HEK293 (cell line): ENCODE data around the gene TAF5L.

Experiments used
- CTCF ChIA-PET: fragments of 350-600 bp; formaldehyde crosslinking; extraction: SDS; loops from one replicate; lab custom pipeline; 2021; ENCODE audit warnings: antibody characterized with exemption; lab: Yijun Ruan, JAX
- POLR2A ChIA-PET: fragments of 300-600 bp; formaldehyde crosslinking; extraction: SDS; loops from one replicate; lab custom pipeline; 2020; ENCODE audit warnings: antibody characterized with exemption, inconsistent platforms; lab: Yijun Ruan, JAX
- H3K27ac ChIP-seq: fragments of 200-500 bp; sonication (Bioruptor generic); 2 replicates; pipeline ENCODE4 v1.5.1; 2014; ENCODE audit warnings: low read depth, low read length, control low read depth, inconsistent platforms; ENCODE audit errors: extremely low read depth
- H3K36me3 ChIP-seq, 2 experiments: fragments of 200-500 bp in 1 of 2; sonication (Bioruptor generic) in 1 of 2; 1 replicate in 1 of 2; 2 replicates in 1 of 2; pipeline ENCODE4 v1.5.1; 2014 to 2017; ENCODE audit warnings: inconsistent platforms in 2 of 2, low read length in 2 of 2; ENCODE audit not compliant: control insufficient read depth in 2 of 2, insufficient read depth in 1 of 2
- H3K4me1 ChIP-seq: fragments of 200-500 bp; sonication (Bioruptor generic); 2 replicates; pipeline ENCODE4 v1.5.1; 2014; ENCODE audit warnings: mild to moderate bottlenecking, low read length, inconsistent platforms; ENCODE audit not compliant: control insufficient read depth, insufficient read depth
- H3K4me3 ChIP-seq: 2 replicates; pipeline ENCODE4 v1.5.1; 2011; ENCODE audit warnings: low read depth, mild to moderate bottlenecking, control low read depth, low read length, moderate library complexity
- H3K9me3 ChIP-seq: fragments of 200-500 bp; sonication (Bioruptor generic); 2 replicates; pipeline ENCODE4 v1.5.1; 2014; ENCODE audit warnings: low read depth, low read length, inconsistent platforms; ENCODE audit not compliant: control insufficient read depth, insufficient read depth
- KLF1 ChIP-seq: fragments of 450-650 bp; formaldehyde crosslinking; IDR thresholded peaks from 2 replicates; pipeline ENCODE4 v1.5.1; 2016; ENCODE audit warnings: missing biosample characterization, missing genetic modification characterization
- SCRT1 ChIP-seq: fragments of 450-650 bp; formaldehyde crosslinking; IDR thresholded peaks from 2 replicates; pipeline ENCODE4 v1.5.1; 2016; ENCODE audit warnings: missing biosample characterization, missing genetic modification characterization, borderline replicate concordance
- TCF7L2 ChIP-seq: IDR thresholded peaks from 2 replicates; pipeline ENCODE4 v1.6.1; 2011; ENCODE audit warnings: low read depth, mild to moderate bottlenecking, inconsistent platforms, low read length, moderate library complexity, borderline replicate concordance
- ZNF184 ChIP-seq: fragments of 450-650 bp; IDR thresholded peaks from 2 replicates; pipeline ENCODE4 v1.5.1; 2018; ENCODE audit warnings: missing biosample characterization, mild to moderate bottlenecking, missing genetic modification characterization
- ZNF2 ChIP-seq: fragments of 450-650 bp; formaldehyde crosslinking; IDR thresholded peaks from 2 replicates; pipeline ENCODE4 v1.5.1; 2016; ENCODE audit warnings: missing biosample characterization, missing genetic modification characterization
- ZNF274 ChIP-seq, 2 experiments: fragments of 200-500 bp in 1 of 2; fragments of 450-650 bp in 1 of 2; sonication (Bioruptor generic) in 1 of 2; formaldehyde crosslinking in 1 of 2; IDR thresholded peaks; 2 replicates each; pipeline versions ENCODE4 v1.5.1 to v1.6.1; 2014 to 2016; ENCODE audit warnings: borderline replicate concordance in 1 of 2, inconsistent platforms in 1 of 2, low read length in 1 of 2, missing biosample characterization in 1 of 2, missing genetic modification characterization in 1 of 2
- ZNF341 ChIP-seq: fragments of 450-650 bp; formaldehyde crosslinking; IDR thresholded peaks from 2 replicates; pipeline ENCODE4; 2016; ENCODE audit warnings: low read depth, missing biosample characterization, missing genetic modification characterization
- ZNF530 ChIP-seq: fragments of 450-650 bp; formaldehyde crosslinking; IDR thresholded peaks from 2 replicates; pipeline ENCODE4 v1.5.1; 2016; ENCODE audit warnings: low read depth, missing biosample characterization, missing genetic modification characterization
- ZNF585B ChIP-seq: fragments of 450-650 bp; formaldehyde crosslinking; IDR thresholded peaks from 2 replicates; pipeline ENCODE4 v1.5.1; 2016; ENCODE audit warnings: missing biosample characterization, missing genetic modification characterization
- ZNF600 ChIP-seq: fragments of 450-650 bp; formaldehyde crosslinking; IDR thresholded peaks from 2 replicates; pipeline ENCODE4 v1.5.1; 2016; ENCODE audit warnings: missing biosample characterization, missing genetic modification characterization
- ZNF621 ChIP-seq: fragments of 450-650 bp; formaldehyde crosslinking; IDR thresholded peaks from 2 replicates; pipeline ENCODE4 v1.5.1; 2017; ENCODE audit warnings: missing biosample characterization, missing genetic modification characterization
- ZNF670 ChIP-seq: fragments of 450-650 bp; formaldehyde crosslinking; IDR thresholded peaks from 2 replicates; pipeline ENCODE4 v1.5.1; 2016; ENCODE audit warnings: missing biosample characterization, missing genetic modification characterization, low read depth
- ZNF791 ChIP-seq: fragments of 450-650 bp; formaldehyde crosslinking; IDR thresholded peaks from 2 replicates; pipeline ENCODE4 v1.5.1; 2016; ENCODE audit warnings: missing biosample characterization, missing genetic modification characterization
- TF ChIP-seq, protein P1 (sequence below): fragments of 450-650 bp; formaldehyde crosslinking; conservative IDR thresholded peaks from 2 replicates; pipeline ENCODE4 v1.5.1; 2016; ENCODE audit warnings: low read depth, missing biosample characterization, missing genetic modification characterization
- TF ChIP-seq, protein P2 (sequence below): fragments of 450-650 bp; formaldehyde crosslinking; IDR thresholded peaks from 2 replicates; pipeline ENCODE4 v1.5.1; 2016; ENCODE audit warnings: missing biosample characterization, missing genetic modification characterization
- TF ChIP-seq, protein P3 (sequence below): fragments of 450-650 bp; formaldehyde crosslinking; IDR thresholded peaks from 2 replicates; pipeline ENCODE4 v1.5.1; 2016; ENCODE audit warnings: missing biosample characterization, missing genetic modification characterization, borderline replicate concordance
- TF ChIP-seq, protein P4 (sequence below): fragments of 450-650 bp; formaldehyde crosslinking; IDR thresholded peaks from 2 replicates; pipeline ENCODE4 v1.5.1; 2016; ENCODE audit warnings: missing biosample characterization, missing genetic modification characterization
- TF ChIP-seq, protein P5 (sequence below): fragments of 450-650 bp; formaldehyde crosslinking; IDR thresholded peaks from 2 replicates; pipeline ENCODE4 v1.5.1; 2016; ENCODE audit warnings: missing biosample characterization, missing genetic modification characterization, borderline replicate concordance

Gene TAF5L

DNA sequence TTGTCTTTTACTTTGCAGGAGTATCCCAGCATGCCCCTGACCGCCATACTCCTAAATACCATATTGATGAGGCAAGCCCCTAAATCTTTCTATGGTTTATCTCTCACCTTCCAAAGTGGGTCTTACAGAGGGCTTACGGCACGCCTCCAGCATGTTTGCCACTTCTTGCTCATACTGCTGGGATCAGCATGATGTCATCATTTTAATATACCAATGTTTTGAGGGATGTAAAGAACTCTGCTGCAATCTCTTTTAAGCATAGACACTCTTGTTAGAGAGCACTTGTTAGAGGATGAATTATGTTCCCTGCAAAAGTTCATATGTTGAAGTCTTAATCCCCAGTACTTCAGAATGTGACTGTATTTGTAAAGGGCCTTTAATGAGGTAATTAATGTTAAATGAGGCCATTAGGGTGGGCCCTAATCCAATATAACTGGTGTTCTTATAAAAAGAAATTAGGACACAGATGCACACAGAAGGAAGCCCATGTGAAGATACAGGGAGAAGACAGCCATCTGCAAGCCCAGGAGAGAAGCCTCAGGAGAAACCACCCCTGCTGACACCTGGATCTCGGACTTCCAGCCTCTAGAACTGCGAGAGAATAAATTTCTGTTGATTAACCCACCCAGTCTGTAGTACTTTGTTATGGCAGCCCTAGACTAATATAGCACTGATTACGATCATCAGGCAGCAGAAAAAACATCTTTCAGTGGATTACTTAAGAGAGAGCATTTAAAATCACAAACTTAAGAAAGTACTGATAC lies 51.1 kb downstream of the TAF5L start (continued):
- TF ChIP-seq, protein P1, sequence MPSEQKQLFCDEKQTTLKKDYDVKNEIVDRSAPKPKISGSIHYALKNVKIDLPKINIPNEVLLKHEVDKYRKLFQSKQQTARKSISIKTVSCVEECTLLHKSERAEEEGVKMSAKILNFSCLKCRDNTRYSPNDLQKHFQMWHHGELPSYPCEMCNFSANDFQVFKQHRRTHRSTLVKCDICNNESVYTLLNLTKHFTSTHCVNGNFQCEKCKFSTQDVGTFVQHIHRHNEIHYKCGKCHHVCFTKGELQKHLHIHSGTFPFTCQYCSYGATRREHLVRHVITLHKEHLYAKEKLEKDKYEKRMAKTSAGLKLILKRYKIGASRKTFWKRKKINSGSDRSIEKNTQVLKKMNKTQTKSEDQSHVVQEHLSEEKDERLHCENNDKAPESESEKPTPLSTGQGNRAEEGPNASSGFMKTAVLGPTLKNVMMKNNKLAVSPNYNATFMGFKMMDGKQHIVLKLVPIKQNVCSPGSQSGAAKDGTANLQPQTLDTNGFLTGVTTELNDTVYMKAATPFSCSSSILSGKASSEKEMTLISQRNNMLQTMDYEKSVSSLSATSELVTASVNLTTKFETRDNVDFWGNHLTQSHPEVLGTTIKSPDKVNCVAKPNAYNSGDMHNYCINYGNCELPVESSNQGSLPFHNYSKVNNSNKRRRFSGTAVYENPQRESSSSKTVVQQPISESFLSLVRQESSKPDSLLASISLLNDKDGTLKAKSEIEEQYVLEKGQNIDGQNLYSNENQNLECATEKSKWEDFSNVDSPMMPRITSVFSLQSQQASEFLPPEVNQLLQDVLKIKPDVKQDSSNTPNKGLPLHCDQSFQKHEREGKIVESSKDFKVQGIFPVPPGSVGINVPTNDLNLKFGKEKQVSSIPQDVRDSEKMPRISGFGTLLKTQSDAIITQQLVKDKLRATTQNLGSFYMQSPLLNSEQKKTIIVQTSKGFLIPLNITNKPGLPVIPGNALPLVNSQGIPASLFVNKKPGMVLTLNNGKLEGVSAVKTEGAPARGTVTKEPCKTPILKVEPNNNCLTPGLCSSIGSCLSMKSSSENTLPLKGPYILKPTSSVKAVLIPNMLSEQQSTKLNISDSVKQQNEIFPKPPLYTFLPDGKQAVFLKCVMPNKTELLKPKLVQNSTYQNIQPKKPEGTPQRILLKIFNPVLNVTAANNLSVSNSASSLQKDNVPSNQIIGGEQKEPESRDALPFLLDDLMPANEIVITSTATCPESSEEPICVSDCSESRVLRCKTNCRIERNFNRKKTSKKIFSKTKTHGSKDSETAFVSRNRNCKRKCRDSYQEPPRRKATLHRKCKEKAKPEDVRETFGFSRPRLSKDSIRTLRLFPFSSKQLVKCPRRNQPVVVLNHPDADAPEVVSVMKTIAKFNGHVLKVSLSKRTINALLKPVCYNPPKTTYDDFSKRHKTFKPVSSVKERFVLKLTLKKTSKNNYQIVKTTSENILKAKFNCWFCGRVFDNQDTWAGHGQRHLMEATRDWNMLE (tag by site-specific recombination), result 0 out of 2 replicates have a peak, but pooled peaks have one; percentile 18
- TF ChIP-seq ZNF184 (tag by site-specific recombination), result peak; percentile 35; the same call in 1 of the 2 replicates

DNA sequence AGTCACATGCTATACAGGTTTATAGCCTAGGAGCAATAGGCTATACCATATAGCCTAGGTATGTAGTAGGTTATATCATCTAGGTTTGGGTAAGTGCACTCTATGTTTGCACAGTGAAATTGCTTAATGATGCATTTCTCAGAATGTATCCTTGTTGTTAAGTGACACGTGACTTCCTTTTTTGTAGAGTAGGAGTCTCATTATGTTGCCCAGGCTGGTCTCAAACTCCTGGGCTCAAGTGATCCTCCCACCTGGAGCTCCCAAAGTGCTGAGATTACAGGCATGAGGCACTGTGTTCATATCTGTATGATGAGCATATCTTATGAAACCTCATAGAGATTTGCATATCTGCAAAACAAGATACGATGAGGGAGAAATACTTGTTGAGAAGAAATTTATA lies 53.6 kb downstream of the TAF5L start:
- Histone ChIP-seq H3K4me3 (no peak overlapping the region), H3K4me1 (peaks cover 10% of the 10 kb centered on the region), H3K9me3 (no peaks in the 10 kb centered on the region), H3K36me3 (no peaks in the 10 kb centered on the region), H3K27ac (no peak overlapping the region)
- ChIA-PET POLR2A (interaction anchor here (1.0 to 1.2 kb wide), 2 partner anchors 10 to 13 kb away, joined by 3 to 6 read pairs; partner anchors contain the start of gene ABCB10), CTCF (interaction anchor here (0.9 kb wide), 1 partner anchor 13 kb away, joined by 3 read pairs; no protein-coding TSS in a partner anchor)
- TF ChIP-seq TCF7L2, result peak; percentile 48; the same call in 1 of the 2 replicates
- TF ChIP-seq ZNF621 (tag by site-specific recombination), result no peak
- no peak for TF ChIP-seq ZNF791 (tag by site-specific recombination)
- no peak for TF ChIP-seq ZNF585B (tag by site-specific recombination)
- no peak for TF ChIP-seq KLF1
- no peak for TF ChIP-seq ZNF341 (tag by site-specific recombination)
- TF ChIP-seq ZNF670 (tag by site-specific recombination), result no peak
- TF ChIP-seq ZNF184 (tag by site-specific recombination), result 0 out of 2 replicates have a peak, but pooled peaks have one; percentile 61
- TF ChIP-seq, protein P2, sequence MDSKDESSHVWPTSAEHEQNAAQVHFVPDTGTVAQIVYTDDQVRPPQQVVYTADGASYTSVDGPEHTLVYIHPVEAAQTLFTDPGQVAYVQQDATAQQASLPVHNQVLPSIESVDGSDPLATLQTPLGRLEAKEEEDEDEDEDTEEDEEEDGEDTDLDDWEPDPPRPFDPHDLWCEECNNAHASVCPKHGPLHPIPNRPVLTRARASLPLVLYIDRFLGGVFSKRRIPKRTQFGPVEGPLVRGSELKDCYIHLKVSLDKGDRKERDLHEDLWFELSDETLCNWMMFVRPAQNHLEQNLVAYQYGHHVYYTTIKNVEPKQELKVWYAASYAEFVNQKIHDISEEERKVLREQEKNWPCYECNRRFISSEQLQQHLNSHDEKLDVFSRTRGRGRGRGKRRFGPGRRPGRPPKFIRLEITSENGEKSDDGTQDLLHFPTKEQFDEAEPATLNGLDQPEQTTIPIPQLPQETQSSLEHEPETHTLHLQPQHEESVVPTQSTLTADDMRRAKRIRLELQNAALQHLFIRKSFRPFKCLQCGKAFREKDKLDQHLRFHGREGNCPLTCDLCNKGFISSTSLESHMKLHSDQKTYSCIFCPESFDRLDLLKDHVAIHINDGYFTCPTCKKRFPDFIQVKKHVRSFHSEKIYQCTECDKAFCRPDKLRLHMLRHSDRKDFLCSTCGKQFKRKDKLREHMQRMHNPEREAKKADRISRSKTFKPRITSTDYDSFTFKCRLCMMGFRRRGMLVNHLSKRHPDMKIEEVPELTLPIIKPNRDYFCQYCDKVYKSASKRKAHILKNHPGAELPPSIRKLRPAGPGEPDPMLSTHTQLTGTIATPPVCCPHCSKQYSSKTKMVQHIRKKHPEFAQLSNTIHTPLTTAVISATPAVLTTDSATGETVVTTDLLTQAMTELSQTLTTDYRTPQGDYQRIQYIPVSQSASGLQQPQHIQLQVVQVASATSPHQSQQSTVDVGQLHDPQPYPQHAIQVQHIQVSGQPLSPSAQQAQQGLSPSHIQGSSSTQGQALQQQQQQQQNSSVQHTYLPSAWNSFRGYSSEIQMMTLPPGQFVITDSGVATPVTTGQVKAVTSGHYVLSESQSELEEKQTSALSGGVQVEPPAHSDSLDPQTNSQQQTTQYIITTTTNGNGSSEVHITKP, result peak; percentile 95
- 0 out of 2 replicates have a peak, but pooled peaks have one; percentile 34 for TF ChIP-seq ZNF600 (tag by site-specific recombination)
- no peak; the same call in 1 of the 2 replicates for TF ChIP-seq ZNF2
- no peak for TF ChIP-seq ZNF530
- TF ChIP-seq, protein P3, sequence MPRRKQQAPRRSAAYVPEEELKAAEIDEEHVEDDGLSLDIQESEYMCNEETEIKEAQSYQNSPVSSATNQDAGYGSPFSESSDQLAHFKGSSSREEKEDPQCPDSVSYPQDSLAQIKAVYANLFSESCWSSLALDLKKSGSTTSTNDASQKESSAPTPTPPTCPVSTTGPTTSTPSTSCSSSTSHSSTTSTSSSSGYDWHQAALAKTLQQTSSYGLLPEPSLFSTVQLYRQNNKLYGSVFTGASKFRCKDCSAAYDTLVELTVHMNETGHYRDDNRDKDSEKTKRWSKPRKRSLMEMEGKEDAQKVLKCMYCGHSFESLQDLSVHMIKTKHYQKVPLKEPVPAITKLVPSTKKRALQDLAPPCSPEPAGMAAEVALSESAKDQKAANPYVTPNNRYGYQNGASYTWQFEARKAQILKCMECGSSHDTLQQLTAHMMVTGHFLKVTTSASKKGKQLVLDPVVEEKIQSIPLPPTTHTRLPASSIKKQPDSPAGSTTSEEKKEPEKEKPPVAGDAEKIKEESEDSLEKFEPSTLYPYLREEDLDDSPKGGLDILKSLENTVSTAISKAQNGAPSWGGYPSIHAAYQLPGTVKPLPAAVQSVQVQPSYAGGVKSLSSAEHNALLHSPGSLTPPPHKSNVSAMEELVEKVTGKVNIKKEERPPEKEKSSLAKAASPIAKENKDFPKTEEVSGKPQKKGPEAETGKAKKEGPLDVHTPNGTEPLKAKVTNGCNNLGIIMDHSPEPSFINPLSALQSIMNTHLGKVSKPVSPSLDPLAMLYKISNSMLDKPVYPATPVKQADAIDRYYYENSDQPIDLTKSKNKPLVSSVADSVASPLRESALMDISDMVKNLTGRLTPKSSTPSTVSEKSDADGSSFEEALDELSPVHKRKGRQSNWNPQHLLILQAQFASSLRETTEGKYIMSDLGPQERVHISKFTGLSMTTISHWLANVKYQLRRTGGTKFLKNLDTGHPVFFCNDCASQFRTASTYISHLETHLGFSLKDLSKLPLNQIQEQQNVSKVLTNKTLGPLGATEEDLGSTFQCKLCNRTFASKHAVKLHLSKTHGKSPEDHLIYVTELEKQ (tag by site-specific recombination), result peak; percentile 94
- TF ChIP-seq ZNF274 (IDR thresholded peaks at IDR 0.05; ENCODE audit: low read length), result no peak
- TF ChIP-seq ZNF274 (tag by site-specific recombination; IDR thresholded peaks at IDR 0.05; ENCODE audit: borderline replicate concordance), result no peak
- TF ChIP-seq, protein P4, sequence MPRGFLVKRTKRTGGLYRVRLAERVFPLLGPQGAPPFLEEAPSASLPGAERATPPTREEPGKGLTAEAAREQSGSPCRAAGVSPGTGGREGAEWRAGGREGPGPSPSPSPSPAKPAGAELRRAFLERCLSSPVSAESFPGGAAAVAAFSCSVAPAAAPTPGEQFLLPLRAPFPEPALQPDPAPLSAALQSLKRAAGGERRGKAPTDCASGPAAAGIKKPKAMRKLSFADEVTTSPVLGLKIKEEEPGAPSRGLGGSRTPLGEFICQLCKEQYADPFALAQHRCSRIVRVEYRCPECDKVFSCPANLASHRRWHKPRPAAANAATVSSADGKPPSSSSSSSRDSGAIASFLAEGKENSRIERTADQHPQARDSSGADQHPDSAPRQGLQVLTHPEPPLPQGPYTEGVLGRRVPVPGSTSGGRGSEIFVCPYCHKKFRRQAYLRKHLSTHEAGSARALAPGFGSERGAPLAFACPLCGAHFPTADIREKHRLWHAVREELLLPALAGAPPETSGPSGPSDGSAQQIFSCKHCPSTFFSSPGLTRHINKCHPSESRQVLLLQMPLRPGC (tag by site-specific recombination), result peak; percentile 90
- TF ChIP-seq, protein P5, sequence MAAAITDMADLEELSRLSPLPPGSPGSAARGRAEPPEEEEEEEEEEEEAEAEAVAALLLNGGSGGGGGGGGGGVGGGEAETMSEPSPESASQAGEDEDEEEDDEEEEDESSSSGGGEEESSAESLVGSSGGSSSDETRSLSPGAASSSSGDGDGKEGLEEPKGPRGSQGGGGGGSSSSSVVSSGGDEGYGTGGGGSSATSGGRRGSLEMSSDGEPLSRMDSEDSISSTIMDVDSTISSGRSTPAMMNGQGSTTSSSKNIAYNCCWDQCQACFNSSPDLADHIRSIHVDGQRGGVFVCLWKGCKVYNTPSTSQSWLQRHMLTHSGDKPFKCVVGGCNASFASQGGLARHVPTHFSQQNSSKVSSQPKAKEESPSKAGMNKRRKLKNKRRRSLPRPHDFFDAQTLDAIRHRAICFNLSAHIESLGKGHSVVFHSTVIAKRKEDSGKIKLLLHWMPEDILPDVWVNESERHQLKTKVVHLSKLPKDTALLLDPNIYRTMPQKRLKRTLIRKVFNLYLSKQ (tag by site-specific recombination), result no peak
- TF ChIP-seq SCRT1 (tag by site-specific recombination), result no peak
